ENCODE measurements around the gene CDH4.

The CDH4 gene

GRCh38 chr20:61649105-61649859 lies 397.2 kb downstream of the CDH4 start:
- no peak for DNase-seq (ENCODE audit: low read depth in 2 of 2)

DNA sequence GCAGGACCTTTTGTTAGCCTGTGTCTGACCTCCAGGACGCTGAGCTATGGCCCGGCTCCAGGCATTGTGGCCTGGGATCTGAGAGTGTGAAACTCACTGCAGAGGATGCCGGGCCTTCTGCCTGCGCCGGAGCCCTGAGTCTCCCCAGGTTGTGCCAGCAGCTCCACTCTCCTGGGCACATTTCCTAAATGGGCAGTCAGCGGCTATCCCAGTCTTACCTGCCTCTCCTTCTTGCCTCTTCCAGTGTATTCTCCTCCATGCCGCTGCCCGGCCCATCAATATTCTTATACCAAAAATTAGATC lies 397.8 kb downstream of the CDH4 start:
- DNase-seq (ENCODE audit: low read depth in 2 of 2): no peak

- no peak for DNase-seq (ENCODE audit: low read depth in 2 of 2)
Observed at GRCh38 chr20:61650912-61651733, 399.1 kb downstream of the CDH4 start.

DNA sequence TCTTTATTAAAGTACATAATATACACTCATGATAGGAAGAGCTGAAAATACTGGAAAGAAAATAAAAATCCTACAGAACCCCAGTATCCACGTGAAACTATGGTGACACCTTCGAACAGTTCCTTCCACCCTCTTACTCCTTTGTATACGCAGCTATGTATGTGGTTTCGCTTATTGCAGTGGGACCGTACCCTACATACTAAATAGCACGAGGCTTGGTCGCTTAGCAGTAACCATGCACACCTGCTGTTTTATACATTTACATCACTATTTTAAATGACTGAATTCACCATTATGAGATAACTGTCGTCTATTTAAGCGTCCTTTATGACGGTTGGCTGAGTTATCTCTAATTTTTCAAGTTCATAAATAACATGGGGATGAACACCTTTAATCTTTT lies 400.1 kb downstream of the CDH4 start:
- no peak for DNase-seq (ENCODE audit: low read depth in 2 of 2)

DNA sequence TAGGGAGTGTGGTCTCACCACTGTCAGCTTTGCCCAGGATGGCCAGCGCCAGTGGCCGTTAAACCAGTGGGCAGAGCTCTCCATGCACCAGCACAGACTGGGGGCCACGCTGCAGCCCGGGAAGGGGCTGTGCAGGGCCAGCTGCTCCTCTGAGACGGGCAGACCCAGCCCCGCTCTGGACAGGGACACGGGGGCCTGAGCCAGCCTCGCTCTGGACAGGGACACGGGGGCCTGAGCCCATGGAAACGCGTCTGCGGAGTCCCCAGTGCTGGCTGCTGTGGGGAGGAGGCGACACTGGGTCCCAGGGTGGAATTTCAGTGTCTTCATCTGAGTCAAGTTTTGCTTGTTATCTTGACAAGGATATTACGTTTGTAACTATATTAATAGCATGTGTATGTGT lies 402.7 kb downstream of the CDH4 start:
- no peak for DNase-seq (ENCODE audit: low read depth in 2 of 2)

- no peak for DNase-seq (ENCODE audit: low read depth in 2 of 2)
Observed at GRCh38 chr20:61655591-61655990, 403.5 kb downstream of the CDH4 start.

DNA sequence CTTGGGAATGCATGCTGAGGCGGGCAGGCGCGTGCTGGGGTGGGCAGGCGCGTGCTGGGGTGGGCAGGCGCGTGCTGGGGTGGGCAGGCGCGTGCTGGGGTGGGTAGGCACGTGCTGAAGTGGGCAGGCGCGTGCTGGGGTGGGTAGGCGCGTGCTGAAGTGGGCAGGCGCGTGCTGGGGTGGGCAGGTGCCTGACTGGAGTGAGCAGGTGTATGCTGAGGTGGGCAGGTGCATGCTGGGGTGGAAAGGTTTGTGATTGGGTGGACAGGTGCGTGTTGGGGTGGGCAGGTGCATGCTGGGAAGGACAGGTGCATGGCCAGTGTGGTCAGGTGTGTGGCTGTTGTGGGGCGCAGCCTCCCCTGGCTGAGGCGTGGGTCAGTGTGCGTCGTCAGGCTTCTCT lies 404.1 kb downstream of the CDH4 start:
- no peak for DNase-seq (ENCODE audit: low read depth in 2 of 2)

- DNase-seq (ENCODE audit: low read depth in 2 of 2): no peak
Observed at GRCh38 chr20:61657721-61658377, 405.8 kb downstream of the CDH4 start.

DNA sequence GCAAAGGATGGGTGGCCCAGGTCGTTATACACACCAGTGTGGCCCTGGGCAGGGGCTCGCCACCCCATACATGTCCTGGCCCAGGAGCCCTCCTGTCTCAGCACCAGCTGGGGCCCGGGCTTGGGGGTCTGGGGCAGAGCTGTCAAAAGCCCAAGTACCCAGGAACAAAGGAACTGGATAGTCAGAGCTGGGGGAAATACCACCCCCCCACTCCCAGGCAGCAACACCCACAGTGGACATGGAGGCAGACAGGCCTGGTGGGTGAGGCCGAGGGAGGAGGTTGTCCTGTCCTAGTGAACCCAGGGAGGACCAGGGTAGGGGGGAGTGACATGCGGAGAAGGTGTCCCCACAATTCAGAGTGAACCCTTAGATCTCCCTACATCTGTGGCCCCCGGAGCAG lies 406.5 kb downstream of the CDH4 start:
- DNase-seq (ENCODE audit: low read depth in 2 of 2): no peak

DNA sequence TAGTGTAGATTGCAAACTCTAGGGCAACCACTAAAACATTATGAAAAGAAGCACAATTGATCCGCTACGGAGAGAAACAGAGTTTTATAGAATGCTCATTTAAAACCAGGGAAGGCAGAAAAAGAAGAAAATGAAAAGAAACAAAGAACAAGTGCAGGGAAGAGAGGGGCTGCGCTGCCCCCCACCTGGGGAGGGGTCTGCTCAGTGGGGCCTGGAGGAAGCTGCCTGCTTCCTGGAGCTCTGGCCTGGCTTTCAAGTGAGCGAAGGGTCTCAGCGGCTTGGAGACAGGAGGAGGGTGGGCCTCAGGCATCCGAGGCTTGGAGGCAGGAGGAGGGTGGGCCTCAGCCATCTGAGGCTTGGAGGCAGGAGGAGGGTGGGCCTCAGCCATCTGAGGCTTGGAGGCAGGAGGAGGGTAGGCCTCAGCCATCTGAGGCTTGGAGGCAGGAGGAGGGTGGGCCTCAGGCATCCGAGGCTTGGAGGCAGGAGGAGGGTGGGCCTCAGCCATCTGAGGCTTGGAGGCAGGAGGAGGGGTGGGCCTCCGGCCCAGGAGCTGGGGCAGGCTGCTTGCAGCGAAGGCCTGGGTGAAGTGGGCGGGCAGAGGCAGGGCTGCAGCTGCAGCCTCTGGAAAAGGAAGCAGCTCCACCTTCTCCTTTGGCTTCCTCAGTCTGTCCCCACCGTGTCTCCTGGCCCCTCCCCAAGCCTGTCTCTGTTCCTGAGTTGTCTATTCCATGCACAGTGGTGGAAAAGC lies 407.4 kb downstream of the CDH4 start:
- DNase-seq (ENCODE audit: low read depth in 2 of 2): no peak

GRCh38 chr20:61659994-61660346 lies 407.9 kb downstream of the CDH4 start:
- no peak for DNase-seq (ENCODE audit: low read depth in 2 of 2)

DNA sequence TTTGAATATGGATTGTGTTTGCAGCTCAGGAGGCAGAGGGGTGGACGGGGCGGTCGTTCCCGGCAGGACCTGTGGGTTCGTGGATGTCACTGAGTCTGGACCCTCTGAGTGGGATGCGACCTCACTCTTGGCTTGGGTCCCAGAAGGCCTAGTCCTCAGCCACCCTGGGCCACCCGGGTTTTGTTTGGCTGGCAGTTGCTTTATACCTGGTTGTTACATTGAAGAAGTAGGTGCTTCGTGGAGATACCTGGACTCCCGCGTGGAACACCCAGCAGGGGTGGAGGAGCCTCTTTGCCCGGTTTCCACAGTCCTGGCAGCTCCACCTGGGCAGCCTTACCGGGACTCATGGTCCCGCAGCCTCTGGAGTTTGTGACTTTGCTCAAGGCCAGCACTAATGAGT lies 408.5 kb downstream of the CDH4 start:
- DNase-seq (ENCODE audit: low read depth in 2 of 2): no peak

DNA sequence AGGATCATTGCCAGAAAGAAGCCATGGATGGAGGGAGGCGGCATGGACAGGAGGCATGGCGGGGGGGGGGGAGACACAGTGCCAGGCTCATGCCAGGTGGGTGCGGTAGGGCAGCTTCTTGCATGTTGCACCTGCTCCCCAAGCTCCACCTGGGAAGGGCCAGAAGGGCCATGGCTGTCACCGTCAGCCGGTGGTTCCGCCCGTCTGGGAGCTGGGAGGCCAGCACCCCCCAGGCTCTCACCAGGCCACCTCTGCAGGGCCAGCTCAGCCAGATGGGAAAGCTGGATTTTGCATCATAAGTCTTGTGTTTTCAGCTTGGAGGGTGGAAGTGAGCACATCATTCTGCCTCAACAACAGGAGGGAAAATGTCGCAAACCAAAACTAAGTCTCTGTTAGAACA lies 409.0 kb downstream of the CDH4 start:
- DNase-seq (ENCODE audit: low read depth in 2 of 2): no peak

GRCh38 chr20:61661583-61661982 lies 409.5 kb downstream of the CDH4 start:
- no peak for DNase-seq (ENCODE audit: low read depth in 2 of 2)

DNA sequence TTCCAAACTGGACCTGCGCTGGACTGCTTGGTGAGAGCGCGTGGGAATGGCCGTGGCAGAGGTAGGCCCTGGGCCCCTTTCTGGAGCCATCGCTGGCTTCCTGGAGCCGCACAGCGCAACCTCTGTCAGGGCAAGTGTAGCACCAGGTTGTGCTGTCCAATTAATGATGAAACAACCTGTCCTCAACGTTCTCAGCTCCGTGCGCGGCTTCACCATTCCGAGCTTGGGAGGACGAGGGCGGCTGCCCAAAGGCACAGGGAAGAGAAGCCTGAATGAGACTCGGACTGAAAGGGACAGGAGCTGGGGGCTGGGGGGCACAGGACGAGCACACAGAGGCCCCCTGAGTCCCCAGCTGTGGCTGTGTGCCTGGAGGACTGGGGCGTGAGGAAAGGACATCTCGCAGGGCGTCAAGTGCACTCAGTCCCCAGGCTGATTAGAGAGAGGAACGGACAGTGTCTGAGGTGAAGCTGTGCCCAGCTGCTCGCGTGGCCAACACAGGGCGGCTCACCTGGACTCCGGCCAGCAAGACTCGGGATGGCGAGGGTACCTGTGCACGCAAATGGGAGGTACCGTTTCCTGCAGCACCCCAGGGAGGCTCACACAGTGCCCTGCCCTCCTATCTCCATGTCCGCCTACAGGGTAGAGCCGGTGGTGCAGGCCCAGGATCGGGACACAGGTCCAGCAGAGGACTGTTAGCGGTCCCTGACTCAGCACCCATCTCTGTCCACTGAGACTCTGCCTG lies 410.3 kb downstream of the CDH4 start:
- no peak for DNase-seq (ENCODE audit: low read depth in 2 of 2)

DNA sequence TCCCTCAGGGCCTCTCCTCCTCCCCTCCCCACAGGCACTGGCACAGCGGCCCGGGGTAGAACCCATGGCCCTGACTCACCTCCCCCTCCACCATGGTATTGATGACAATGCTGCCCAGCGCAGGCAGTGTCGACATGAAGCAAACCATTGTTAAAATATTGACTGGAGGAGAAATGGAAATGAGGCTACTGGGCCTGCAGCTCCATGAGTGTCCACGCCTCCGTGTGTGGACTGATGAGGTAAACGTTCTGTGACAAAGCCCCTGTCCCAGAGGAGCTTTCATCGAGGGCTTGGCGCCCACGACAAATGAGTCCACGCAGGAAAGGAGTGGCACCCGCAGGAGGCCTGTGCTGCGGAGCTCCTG lies 410.9 kb downstream of the CDH4 start:
- DNase-seq (ENCODE audit: low read depth in 2 of 2): no peak

DNA sequence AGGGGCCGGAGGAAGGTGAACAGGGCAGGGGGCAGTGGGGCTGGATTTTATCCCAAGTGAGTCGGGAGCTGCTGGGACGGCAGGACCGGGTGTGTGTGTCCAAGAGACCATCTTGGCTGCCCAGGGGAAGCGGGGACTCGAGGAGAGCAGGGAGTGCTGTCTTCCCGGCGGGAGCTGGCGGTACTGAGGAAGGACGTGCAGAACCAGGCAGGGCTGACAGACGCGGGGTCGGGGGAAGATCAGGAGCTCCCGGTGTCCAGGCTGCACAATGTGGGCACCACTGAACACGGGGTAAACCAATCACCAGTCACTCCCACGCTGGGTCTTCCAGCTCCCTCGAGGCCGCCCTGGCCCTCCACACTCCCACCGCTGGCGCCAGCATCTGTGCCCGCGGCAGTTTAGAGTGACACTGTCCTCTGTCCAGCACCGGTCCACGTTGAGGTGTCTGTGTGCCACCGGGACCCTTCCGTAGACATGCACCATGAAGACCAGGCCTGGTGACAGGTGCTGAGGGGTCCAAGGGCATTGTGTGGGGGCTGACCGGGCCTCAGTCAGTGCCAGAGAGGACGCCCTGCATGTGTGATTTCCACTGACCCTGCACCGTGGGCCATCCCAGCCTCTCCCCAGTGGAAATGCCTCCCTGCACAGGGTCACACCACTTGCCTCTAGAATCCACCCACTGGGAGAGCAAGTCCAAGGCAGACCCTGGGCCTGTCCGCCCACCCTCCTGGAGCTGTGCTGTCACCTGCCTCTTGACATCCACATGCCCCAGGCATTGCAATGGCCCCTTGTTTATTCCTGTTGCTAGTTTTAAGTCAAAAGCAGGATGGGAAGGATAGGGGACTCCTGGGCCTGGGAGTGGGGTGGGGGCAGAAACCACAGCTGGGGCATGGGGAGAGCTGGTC lies 411.7 kb downstream of the CDH4 start:
- no peak for DNase-seq (ENCODE audit: low read depth in 2 of 2)

DNA sequence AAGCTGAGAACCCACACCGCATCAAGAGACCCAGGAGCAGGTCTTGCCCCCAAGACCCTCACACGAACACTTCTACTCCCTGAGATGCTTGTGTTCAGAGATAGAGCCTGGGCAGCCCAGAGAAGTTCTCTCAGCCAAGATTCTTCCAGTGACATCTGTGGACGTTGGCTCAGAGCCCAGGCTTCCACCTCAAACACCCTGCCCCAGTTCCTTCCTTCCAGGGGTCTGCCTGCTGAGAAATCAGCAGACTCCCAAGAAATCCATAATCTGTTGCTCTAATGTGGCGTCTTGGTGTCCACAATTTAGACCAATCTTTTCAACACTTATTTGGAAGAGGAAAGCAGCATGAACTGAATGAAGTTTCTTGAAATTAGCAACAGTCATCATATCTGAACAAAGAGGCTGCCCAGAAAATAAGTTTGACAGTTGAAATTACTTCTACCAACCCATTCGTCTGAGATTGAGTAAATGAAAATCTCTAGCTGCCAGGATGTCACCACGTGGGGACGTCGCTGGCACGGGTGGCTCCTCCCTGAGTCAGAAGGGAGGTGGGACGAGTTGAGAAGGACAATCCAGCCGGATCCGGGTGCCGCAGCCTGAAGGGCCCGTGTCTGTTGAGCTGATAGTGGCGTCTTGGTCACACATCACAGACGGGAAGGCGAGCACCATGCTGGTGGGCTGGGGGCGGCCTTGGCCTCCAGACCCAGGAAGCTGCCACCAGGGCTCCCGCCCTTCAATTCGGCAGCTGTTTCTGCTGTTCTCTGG lies 412.7 kb downstream of the CDH4 start:
- no peak for DNase-seq (ENCODE audit: low read depth in 2 of 2)

DNA sequence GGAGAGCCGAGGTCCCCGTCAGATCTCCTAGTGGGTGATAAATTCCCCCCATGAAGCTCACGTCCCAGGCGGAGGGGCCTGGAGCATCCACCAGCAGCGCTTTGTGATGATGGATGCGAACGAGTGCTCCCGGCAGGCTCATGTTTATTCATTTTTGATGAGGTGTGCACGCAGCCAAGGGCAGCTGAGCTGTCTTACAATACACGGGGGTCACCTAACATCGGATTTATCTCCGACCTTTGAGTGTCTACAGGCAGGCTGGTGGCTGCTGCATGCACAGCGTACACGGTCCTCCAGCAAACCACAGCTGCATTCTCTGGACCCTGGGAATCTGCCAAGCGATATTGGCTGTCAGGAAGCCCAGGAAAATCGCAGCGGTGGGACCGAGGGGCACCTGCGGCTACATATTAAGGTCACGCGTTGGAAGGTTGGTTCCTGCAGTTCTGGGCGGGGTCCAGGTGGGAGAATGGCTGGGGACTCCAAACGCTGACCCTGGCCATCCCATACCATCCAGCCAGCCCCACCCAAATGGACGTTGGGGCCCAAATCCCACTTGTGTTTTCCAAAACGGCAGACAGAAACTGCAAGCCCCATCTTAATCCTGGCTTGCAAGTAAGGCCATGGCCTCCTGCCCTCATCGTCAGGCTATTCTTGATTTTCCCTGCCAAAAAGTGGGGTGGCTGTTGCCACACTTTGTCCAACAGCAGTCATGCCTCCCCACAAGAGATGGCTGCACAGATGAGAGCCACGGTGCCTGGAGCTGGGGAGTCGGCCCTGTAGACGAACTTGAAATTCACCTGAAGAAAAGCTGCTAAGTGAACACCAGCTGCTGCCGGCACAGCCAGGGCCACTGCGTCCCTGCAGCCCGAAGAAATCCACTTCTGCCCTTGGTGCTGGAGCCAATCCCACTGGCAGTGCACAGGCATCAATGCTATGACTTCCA lies 413.7 kb downstream of the CDH4 start:
- DNase-seq (ENCODE audit: low read depth in 2 of 2): no peak

Measured in fibroblast of skin of left quadriceps (primary cell).